Astrocyte of the spinal cord (primary cell): ENCODE results near the gene OGFOD2.

Source experiments
- DNase-seq: peaks from one replicate; pipeline ENCODE4 v3.0.0; 2011; ENCODE audit warnings: low read depth, low spot score
- H3K4me3 ChIP-seq: 2 replicates; pipeline ENCODE4 v1.5.1; 2011; ENCODE audit warnings: low read depth, mild to moderate bottlenecking, low read length, moderate library complexity
- CTCF ChIP-seq: IDR thresholded peaks from 2 replicates; pipeline ENCODE4 v1.5.1; 2012; ENCODE audit warnings: low read depth, mild to moderate bottlenecking, low read length, inconsistent platforms
- in situ Hi-C: cut with HindIII; loops from 2 replicates; pipeline ENCODE4 v1.10.0; 2017; ENCODE audit warnings: low sequenced_read_pairs

The OGFOD2 gene

GRCh38 chr12:122951406-122951805 is 23.6 kb upstream of the OGFOD2 start:
- DNase-seq, result peak; percentile 41
- H3K4me3 ChIP-seq, result no peak overlapping the region
- in situ Hi-C loops, result no loop called here
- no peak for TF ChIP-seq CTCF

- H3K4me3 ChIP-seq, result no peak overlapping the region
- peak; percentile 62 for DNase-seq
- in situ Hi-C loops, result no loop called here
- peak; percentile 94 for TF ChIP-seq CTCF
These were observed 22.8 kb upstream of the OGFOD2 start for GRCh38 chr12:122951979-122952892.

GRCh38 chr12:122955156-122955555 is 19.9 kb upstream of the OGFOD2 start:
- in situ Hi-C loops, result no loop called here
- no peak for TF ChIP-seq CTCF
- H3K4me3 ChIP-seq, result no peak overlapping the region
- no peak for DNase-seq

- no peak for TF ChIP-seq CTCF
- in situ Hi-C loops, result no loop called here
- H3K4me3 ChIP-seq, result no peak overlapping the region
- no peak for DNase-seq
These were observed 19.0 kb upstream of the OGFOD2 start for GRCh38 chr12:122956035-122956434.

- in situ Hi-C loops, result no loop called here
These were observed 16.7 kb upstream of the OGFOD2 start for GRCh38 chr12:122958198-122958888.

More at GRCh38 chr12:122958198-122958888, 16.7 kb upstream of the OGFOD2 start:
- peak; percentile 33 for DNase-seq
- no peak overlapping the region for H3K4me3 ChIP-seq
- TF ChIP-seq CTCF, result no peak
